HG02852 (cell line): ENCODE data around the gene FPR2.
"Not testable (repeated sequence)": the region's sequence is repeated elsewhere in the genome, so short reads cannot be mapped to it uniquely, and the experiment has no call there.

Experiments used
- ATAC-seq: cut with Tn5 transposase; IDR thresholded peaks from one replicate; pipeline ENCODE4 v1.9.1; 2021; ENCODE audit warnings: mild to moderate bottlenecking, moderate library complexity; ENCODE audit not compliant: unreplicated experiment

The FPR2 gene, protein sequence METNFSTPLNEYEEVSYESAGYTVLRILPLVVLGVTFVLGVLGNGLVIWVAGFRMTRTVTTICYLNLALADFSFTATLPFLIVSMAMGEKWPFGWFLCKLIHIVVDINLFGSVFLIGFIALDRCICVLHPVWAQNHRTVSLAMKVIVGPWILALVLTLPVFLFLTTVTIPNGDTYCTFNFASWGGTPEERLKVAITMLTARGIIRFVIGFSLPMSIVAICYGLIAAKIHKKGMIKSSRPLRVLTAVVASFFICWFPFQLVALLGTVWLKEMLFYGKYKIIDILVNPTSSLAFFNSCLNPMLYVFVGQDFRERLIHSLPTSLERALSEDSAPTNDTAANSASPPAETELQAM

DNA sequence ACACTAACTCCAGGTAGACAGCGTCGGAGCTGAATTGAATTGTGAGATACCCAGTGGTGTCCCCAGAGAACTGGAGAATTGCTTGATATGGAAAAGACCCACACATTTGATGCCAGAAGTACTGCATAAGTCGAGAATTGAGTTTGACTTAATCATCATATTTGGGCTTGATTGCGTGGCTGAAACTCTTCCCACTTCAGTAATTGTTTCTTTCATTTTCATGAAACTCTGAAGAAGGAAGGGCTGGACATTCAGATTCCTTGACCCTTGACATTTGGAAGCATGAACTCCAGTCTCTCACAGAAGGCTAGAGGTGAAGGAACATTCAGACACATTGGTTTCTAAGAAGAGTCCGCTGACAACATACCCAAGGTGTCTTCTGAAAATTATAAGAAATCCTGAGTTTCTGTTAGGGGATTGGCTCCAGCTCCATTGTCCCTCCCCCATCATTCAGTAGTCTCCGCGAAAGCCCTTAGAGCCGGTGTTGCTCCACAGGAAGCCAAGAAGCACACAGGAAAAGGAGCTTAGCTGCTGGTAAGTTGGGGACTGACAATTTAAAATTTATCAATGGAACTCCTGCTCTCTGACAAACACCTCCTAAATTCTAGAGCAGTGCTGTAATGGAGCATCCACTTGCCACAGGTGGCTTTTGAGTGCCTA, at the start of gene FPR2:
Gene FPR2 (plus strand): TSS at position 484 of the 660 bp plus-strand sequence. CDS start 7,479 bp downstream, outside the sequence.
- no peak for ATAC-seq

- no peak for ATAC-seq
Observed at GRCh38 chr19:51711702-51712101, 49.3 kb upstream of the FPR2 start.

- no peak for ATAC-seq
Observed at GRCh38 chr19:51712461-51713081, 48.4 kb upstream of the FPR2 start.

DNA sequence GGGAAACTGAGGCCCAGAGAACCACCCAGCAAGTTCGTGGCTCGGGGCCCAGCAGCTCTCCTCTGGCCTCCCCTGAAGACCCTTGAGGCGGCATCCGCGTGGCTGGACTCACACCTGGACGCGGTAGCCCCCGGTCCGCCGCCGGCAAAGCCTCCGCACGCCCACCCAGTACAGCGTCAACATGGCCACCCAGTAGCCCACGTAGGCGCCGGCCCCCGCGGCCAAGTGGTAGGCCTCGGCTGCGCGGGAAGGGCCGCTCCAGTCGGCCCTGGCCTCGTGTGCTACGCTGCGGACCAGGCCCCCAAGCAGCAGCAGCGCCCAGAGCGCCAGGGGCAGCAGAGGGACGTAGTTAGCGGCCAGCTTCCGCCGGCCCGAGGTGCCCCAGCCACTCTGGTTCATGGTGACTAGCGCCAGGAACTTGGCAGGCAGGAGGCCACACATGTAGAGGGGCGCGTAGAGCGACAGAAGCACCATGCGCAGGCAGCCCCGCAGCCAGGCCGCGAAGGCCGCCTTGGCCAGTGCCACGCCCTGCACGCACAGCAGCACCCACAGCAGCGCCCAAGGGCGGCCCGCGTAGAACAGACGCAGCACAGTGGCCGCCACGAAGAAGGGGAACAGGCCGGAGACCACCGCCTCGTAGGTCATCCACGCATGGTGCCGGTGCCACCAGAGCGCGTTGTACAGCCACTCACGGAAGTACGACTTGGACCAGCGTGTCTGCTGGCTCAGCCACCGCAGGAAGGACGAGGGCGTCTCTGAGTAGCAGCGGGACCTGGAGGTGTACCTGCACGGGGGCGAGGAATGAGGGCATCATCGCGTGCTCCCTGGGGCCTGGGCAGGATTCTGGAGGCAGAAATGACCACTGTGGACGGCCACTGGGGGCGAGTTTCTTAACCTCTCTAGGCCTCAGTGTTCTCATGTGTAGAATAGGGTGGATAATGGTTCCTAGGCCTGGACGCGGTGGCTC, 47.4 kb upstream of the FPR2 start:
- ATAC-seq = no peak

DNA sequence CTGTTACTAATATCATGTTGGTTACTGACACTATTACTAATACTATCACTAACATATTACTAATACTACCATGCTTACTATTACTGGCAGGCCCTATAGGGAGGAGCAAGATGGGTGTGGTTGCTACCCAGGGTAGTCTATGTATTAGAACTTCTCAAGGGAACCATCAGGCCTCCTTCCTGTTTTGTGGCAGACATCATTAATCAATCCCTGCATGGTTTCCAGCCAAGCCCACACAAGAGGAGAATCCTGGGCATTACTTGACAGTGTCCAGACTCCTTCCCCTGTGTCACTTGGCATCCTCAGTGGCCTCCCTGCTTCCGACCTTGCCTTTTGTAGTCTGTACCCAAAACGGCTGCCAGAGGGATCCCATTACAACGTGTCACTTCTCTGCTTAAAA, 46.1 kb upstream of the FPR2 start:
- ATAC-seq = no peak

- ATAC-seq = no peak
Observed at GRCh38 chr19:51715850-51716249, 45.1 kb upstream of the FPR2 start.

DNA sequence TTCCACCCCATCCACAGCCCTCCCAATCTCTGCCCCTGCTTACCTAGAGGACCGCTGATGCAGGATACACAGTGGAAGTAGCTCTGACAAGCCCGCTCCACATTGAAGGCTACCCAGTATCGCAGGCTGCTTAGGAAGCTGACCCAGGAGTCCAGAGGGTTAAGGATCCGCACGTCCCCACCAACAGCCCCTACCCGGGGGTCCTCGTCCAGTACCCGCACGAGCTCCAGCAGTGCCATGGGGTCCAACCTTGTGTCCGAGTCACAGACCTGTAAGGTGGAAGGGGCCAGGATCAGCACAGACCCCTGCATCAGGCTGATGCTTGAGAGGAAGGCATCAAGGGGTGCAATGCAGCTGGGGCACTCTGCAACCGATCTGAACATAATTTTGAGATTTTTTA, 44.1 kb upstream of the FPR2 start:
- ATAC-seq = no peak

- no peak for ATAC-seq
Observed at GRCh38 chr19:51719251-51719988, 41.6 kb upstream of the FPR2 start.

GRCh38 chr19:51721905-51722304, 39.1 kb upstream of the FPR2 start:
- ATAC-seq = no peak

DNA sequence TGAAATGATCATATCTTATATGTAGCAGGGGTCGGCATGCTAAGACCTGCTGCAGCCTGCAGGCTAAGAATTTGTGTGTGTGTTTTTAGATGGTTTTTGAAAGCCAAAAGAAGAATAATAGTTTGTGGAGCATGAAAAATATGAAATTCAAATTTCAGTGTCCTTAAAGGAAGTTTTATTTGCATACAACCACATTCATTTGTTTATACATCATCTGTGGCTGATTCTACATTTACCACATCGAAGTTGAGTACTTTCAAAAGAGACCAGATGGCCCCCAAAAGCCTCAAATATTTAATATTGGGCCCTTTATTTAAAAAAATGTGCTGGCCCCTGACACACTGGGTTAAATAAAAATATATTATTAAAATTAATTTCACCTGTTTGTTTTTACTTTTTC, 38.5 kb upstream of the FPR2 start:
- ATAC-seq = no peak

- ATAC-seq = no peak
Observed at GRCh38 chr19:51724543-51724942, 36.4 kb upstream of the FPR2 start.

GRCh38 chr19:51726049-51726448, 34.9 kb upstream of the FPR2 start:
- no peak for ATAC-seq

DNA sequence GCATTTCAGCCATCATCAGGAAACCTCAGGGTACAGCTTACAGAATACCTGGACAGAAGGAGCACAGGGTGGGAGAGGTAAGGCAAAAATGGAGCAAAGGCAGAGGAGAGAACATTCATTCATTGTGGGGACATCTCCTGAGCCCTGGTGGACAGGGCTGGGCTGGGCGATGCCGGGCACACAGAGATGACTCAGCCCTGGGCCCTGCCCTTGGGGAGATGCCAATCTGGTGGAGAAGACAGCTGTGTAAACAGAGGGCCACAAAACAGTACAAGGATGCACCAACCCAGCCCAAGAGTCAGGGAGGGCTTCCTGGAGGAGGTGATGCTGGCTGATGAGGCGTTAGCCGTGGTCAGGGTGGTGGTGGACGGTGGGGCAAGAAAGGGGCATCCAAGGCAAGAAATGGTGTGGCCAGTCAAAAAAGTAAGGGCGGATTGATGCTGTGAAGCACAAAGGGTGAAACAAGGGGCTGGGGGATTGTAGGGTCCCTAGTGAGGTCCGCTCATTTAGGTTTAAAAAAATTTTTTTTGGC, 33.6 kb upstream of the FPR2 start:
- ATAC-seq = no peak

- ATAC-seq = no peak
Observed at GRCh38 chr19:51729781-51730180, 31.2 kb upstream of the FPR2 start.

DNA sequence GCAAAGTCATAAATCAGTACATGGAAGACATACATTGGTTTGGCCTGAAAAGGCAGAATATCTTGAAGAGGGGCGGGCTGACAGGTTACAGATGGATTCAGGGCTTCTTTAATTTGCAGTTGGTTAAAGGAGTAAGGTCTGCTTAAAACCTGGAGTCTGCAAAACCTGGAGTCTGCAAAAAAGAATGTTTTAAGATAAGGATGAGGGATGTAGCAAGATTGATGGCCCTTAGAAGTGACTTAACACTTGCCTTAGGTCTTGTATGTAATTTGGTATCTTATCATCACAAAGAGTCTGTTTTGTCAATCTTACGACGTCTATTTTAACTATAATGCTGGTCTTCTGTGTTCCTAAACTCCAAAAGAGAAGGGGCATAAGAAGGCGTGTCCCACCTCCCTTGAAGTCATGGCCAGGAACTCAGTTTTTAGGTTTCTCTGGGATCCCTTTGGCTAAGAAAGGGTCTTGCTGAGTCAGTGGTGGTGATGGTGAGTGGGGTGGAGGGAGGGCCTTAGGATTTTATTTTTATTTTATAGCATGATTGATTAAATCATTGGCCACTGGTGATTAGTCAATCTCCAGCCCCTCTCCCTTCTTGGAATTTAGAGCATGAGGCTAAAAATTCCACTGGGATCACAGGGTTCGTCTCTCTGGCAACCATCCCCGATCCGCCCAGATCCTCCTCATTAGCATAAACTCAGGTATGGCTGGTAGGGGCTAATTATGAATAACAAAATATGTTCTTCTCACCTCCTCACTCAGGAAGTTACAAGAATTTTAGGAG, 27.0 kb upstream of the FPR2 start:
- ATAC-seq = no peak

DNA sequence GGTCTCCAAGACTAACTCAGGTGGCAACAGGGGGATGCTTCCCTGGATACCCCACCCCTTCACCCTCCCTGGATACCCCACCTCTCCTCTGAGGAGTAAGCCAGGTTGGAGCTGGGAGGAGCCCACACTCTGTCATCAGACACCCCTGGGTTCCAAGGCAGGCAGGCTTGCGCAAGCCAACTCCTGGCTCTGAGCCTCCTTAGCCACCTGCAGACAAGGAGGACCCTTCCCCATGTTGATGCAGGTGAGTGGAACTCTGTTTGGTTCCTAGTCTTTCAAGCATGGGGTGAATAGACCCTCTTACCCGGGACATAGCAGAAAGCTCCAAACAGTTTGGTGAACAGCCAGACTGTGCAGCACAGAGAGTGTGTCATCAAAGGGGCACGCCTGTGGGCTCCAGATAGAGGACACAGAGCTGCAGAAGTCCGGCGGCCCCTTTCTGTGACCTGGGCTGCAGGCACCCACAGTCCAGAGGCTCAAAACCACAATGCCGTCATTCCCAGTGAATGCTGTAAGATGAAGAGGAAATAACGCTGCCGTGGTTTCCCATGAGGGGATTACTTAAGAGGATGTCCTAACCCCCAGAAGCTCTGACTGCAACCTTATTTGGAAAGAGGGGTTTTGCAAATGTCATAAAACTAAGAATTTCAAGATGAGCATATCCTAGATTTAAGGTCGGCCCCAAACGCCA, 25.1 kb upstream of the FPR2 start:
- no peak for ATAC-seq

DNA sequence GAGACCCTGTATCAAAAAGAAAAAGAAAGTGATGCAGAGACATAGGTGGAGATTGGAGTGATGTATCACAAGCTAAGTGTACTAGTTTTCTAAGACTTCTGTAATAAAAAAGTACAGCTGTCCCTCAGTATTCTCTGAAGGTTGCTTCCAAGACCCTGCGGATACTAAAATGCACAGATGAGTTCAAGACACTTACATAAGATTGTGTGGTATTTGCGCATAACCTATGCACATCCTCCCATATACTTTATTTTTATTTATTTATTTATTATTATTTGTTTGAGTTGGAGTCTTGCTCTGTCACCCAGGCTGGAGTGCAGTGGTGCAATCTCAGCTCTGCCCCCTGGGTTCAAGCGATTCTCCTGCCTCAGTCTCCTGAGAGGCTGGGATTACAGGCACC, 23.6 kb upstream of the FPR2 start:
- ATAC-seq = no peak

DNA sequence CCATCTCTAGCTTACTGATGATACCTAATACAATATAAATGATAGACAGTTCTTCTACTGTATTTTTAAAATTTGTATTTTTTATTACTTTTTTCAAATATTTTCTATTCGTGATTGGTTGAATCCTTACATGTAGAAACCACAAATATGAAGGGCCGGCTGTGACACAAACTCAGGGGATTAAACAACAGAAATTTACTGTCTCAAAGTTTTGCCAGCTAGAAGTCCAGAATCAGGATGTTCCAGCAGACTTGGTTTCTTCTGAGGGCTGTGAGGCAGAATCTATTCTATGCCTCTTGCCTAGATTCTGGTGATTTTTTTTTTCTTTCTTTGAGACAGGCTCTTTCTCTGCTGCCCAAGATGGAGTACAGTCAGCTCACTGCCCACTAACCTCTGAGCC, 23.1 kb upstream of the FPR2 start:
- no peak for ATAC-seq

DNA sequence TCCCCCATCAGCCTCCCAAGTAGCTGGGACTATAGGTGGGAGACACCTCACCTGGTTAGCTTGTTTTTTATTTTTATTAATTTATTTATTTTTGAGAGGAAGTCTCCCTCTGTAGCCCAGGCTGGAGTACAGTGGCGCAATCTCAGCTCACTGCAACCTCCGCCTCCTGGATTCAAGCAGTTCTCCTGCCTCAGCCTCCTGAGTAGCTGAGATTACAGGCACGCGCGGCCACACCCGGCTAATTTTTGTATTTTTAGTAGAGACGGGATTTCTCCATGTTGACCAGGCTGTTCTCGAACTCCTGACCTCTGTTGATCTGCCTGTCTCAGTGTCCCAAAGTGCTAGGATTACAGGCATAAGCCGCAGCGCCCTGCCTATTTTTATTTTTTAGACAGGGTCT, 22.5 kb upstream of the FPR2 start:
- not testable (repeated sequence) for ATAC-seq
